ENCODE measurements around the gene TNIP2. TPM values are rescaled to one million over a fixed set of nuclear protein-coding genes. Genes with fewer than 3 reads are reported as not detected.
"Not testable (repeated sequence)": the region's sequence is repeated elsewhere in the genome, so short reads cannot be mapped to it uniquely, and the experiment has no call there.

The TNIP2 gene
- total RNA-seq, 2 experiments from 2014 or later, result 50.6 to 59.4 TPM

DNA sequence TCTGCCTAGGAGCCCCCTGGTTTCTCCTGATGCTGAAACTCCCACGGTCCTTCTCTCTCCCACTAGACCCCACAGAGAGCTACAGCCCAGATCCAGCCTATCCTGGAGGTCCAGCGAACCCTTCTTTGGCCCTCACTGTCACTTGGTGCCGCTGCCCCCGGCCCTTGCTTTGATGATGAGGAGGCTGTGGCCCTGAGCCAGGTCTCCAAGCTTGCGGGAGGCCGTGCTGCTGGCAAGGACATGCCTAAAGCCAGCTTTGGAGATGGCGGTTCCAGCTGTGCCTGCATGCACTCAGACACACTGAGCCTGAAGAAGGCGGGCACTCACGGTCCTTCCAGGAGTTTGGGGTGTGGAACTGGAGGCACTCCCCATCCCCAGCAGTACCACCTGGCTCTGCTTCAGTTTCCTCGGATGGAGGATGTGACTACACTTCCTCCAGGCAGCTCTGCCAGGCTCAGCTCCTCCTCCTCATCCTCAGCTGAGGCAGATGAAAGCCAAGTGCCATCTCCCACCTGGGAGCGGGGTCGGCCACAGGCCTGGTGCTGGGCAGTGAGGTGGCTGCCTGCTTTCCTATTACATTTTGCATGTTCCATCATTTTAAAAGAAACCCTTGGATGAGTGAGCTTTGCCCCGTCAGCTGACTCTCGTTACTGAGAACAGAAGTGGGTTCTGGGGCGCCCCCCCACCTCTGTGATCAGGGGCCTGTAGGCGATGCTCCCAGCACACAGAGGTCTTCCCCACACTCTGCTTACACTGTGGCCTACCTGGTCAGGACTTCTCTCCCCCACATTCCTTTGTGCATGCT lies 9.0 kb downstream of the TNIP2 start:
- Mint-ChIP-seq H3K4me1 (peaks cover 65% of the 10 kb centered on the region), H3K9me3 (ENCODE audit: low read depth) (no peaks in the 10 kb centered on the region), H3K36me3 (ENCODE audit: low read depth) (peaks cover 47% of the 10 kb centered on the region), H3K4me3 (peak overlapping the region; percentile 62), H3K27me3 (no peaks in the 10 kb centered on the region), H3K27ac (peak overlapping the region; percentile 97)
- DNase-seq, result peak; percentile 46
- intact Hi-C loops (cut with DNase I, micrococcal nuclease), result loop anchor here (1.0 to 5.0 kb wide), 16 partner anchors 9 to 874 kb away; partner anchors contain the start of genes TNIP2 (in 2 of the 2), ADD1 (in 1 of the 2), CFAP99 (in 1 of the 2) and FAM193A (in 1 of the 2)
- ChIA-PET POLR2A (interaction anchor here (0.8 to 2.4 kb wide), 7 partner anchors 9 to 189 kb away, joined by 3 to 11 read pairs (median 6); partner anchors contain the start of genes SH3BP2 and TNIP2), CTCF (interaction anchor here (0.8 to 1.3 kb wide), 2 partner anchors 189 to 207 kb away, joined by 3 to 6 read pairs; no protein-coding TSS in a partner anchor)
- no peak for ATAC-seq

- ChIA-PET CTCF (interaction anchor here (0.8 to 1.3 kb wide), 3 partner anchors 190 to 284 kb away, joined by 3 to 6 read pairs (median 3); no protein-coding TSS in a partner anchor), POLR2A (interaction anchor here (0.8 to 2.4 kb wide), 9 partner anchors 10 to 455 kb away, joined by 3 to 11 read pairs (median 6); partner anchors contain the start of genes GRK4, NOP14 and TNIP2)
- Mint-ChIP-seq H3K4me1 (peaks cover 58% of the 10 kb centered on the region), H3K27me3 (no peaks in the 10 kb centered on the region), H3K4me3 (peak overlapping the region; percentile 62), H3K9me3 (ENCODE audit: low read depth) (no peaks in the 10 kb centered on the region), H3K27ac (peak overlapping the region; percentile 97), H3K36me3 (ENCODE audit: low read depth) (peaks cover 53% of the 10 kb centered on the region)
- intact Hi-C loops (cut with DNase I, micrococcal nuclease), result loop anchor here (1.0 to 5.0 kb wide), 16 partner anchors 10 to 873 kb away; partner anchors contain the start of genes TNIP2 (in 2 of the 2), ADD1 (in 1 of the 2), CFAP99 (in 1 of the 2) and FAM193A (in 1 of the 2)
- ATAC-seq (peak; percentile 97), DNase-seq (peak; percentile 98)
Measured at GRCh38 chr4:2745981-2746806, 9.9 kb downstream of the TNIP2 start.

GRCh38 chr4:2745516-2745915 lies 10.6 kb downstream of the TNIP2 start:
- Mint-ChIP-seq H3K4me3 (peak overlapping the region; percentile 33), H3K36me3 (ENCODE audit: low read depth) (peaks cover 57% of the 10 kb centered on the region), H3K27me3 (no peaks in the 10 kb centered on the region), H3K9me3 (ENCODE audit: low read depth) (no peaks in the 10 kb centered on the region), H3K27ac (peak overlapping the region; percentile 88), H3K4me1 (peaks cover 58% of the 10 kb centered on the region)
- no peak for DNase-seq
- ATAC-seq, result no peak
- CTCF ChIA-PET, result interaction anchor here (0.9 kb wide), 1 partner anchor 283 kb away, joined by 3 read pairs; no protein-coding TSS in a partner anchor
- POLR2A ChIA-PET, result interaction anchor here (0.8 to 2.4 kb wide), 9 partner anchors 11 to 455 kb away, joined by 3 to 11 read pairs (median 6); partner anchors contain the start of genes GRK4, NOP14 and TNIP2
- intact Hi-C loops (cut with DNase I, micrococcal nuclease), result loop anchor here (5.0 kb wide), 3 partner anchors 33 to 503 kb away; partner anchors contain the start of genes HAUS3 (in 1 of the 2) and POLN (in 1 of the 2)

GRCh38 chr4:2744576-2745270 lies 11.4 kb downstream of the TNIP2 start:
- intact Hi-C loops (cut with DNase I, micrococcal nuclease), result loop anchor here (5.0 kb wide), 3 partner anchors 32 to 502 kb away; partner anchors contain the start of genes HAUS3 (in 1 of the 2) and POLN (in 1 of the 2)
- POLR2A ChIA-PET, result no interaction called here
- Mint-ChIP-seq H3K27ac (peak overlapping the region; percentile 88), H3K9me3 (ENCODE audit: low read depth) (no peaks in the 10 kb centered on the region), H3K4me3 (no peak overlapping the region), H3K27me3 (no peaks in the 10 kb centered on the region), H3K36me3 (ENCODE audit: low read depth) (peaks cover 60% of the 10 kb centered on the region), H3K4me1 (peaks cover 54% of the 10 kb centered on the region)
- no peak for ATAC-seq
- no peak for DNase-seq
- CTCF ChIA-PET, result no interaction called here

GRCh38 chr4:2743518-2744445 lies 12.4 kb downstream of the TNIP2 start:
- Mint-ChIP-seq H3K4me1 (peaks cover 46% of the 10 kb centered on the region), H3K27me3 (no peaks in the 10 kb centered on the region), H3K36me3 (ENCODE audit: low read depth) (peaks cover 60% of the 10 kb centered on the region), H3K9me3 (ENCODE audit: low read depth) (no peaks in the 10 kb centered on the region), H3K27ac (peak overlapping the region; percentile 33), H3K4me3 (no peak overlapping the region)
- ATAC-seq (no peak), DNase-seq (no peak)
- ChIA-PET POLR2A (no interaction called here), CTCF (interaction anchor here (0.9 kb wide), 1 partner anchor 211 kb away, joined by 3 read pairs; no protein-coding TSS in a partner anchor)
- intact Hi-C loops (cut with DNase I, micrococcal nuclease), result no loop called here

GRCh38 chr4:2742823-2743517 lies 13.2 kb downstream of the TNIP2 start:
- Mint-ChIP-seq H3K9me3 (ENCODE audit: low read depth) (no peaks in the 10 kb centered on the region), H3K4me1 (peaks cover 41% of the 10 kb centered on the region), H3K27me3 (no peaks in the 10 kb centered on the region), H3K4me3 (no peak overlapping the region), H3K27ac (peak overlapping the region; percentile 33), H3K36me3 (ENCODE audit: low read depth) (peaks cover 63% of the 10 kb centered on the region)
- POLR2A ChIA-PET, result no interaction called here
- no peak for ATAC-seq
- CTCF ChIA-PET, result interaction anchor here (0.9 kb wide), 1 partner anchor 211 kb away, joined by 3 read pairs; no protein-coding TSS in a partner anchor
- intact Hi-C loops (cut with DNase I, micrococcal nuclease), result no loop called here
- DNase-seq, result no peak

GRCh38 chr4:2742081-2742822 lies 13.9 kb downstream of the TNIP2 start:
- Mint-ChIP-seq H3K36me3 (ENCODE audit: low read depth) (peaks cover 56% of the 10 kb centered on the region), H3K9me3 (ENCODE audit: low read depth) (no peaks in the 10 kb centered on the region), H3K27me3 (no peaks in the 10 kb centered on the region), H3K4me1 (peaks cover 33% of the 10 kb centered on the region), H3K27ac (no peak overlapping the region), H3K4me3 (no peak overlapping the region)
- DNase-seq, result no peak
- intact Hi-C loops (cut with DNase I, micrococcal nuclease), result no loop called here
- CTCF ChIA-PET, result no interaction called here
- POLR2A ChIA-PET, result no interaction called here
- no peak for ATAC-seq

- Mint-ChIP-seq H3K27me3 (no peaks in the 10 kb centered on the region), H3K9me3 (ENCODE audit: low read depth) (peaks cover 3% of the 10 kb centered on the region), H3K4me3 (no peak overlapping the region), H3K4me1 (peaks cover 27% of the 10 kb centered on the region), H3K27ac (no peak overlapping the region), H3K36me3 (ENCODE audit: low read depth) (peaks cover 54% of the 10 kb centered on the region)
- DNase-seq (no peak), ATAC-seq (no peak)
- POLR2A ChIA-PET, result no interaction called here
- intact Hi-C loops (cut with DNase I, micrococcal nuclease), result no loop called here
- CTCF ChIA-PET, result no interaction called here
Measured at GRCh38 chr4:2741626-2742025, 14.5 kb downstream of the TNIP2 start.

- peaks cover 45% of the 10 kb centered on the region for H3K36me3 Mint-ChIP-seq (ENCODE audit: low read depth)
- H3K27ac Mint-ChIP-seq; intact Hi-C loops (cut with DNase I, micrococcal nuclease); H3K27me3 Mint-ChIP-seq; ATAC-seq; POLR2A ChIA-PET; H3K4me3 Mint-ChIP-seq; DNase-seq; H3K4me1 Mint-ChIP-seq: not testable (repeated sequence)
- peaks cover 13% of the 10 kb centered on the region for H3K9me3 Mint-ChIP-seq (ENCODE audit: low read depth)
- CTCF ChIA-PET, result interaction anchor here (0.8 kb wide), 1 partner anchor 24 kb away, joined by 3 read pairs; no protein-coding TSS in a partner anchor
Measured at GRCh38 chr4:2738296-2738695, 17.8 kb downstream of the TNIP2 start.
